ENCODE results near the gene TRIM50. TPM values are rescaled to one million over a fixed set of nuclear protein-coding genes. Genes with fewer than 3 reads are reported as not detected.

Gene TRIM50
- total and polyA plus RNA-seq, 2 of the 4 experiments (the other 2 are of a cell fraction): not detected

- Histone ChIP-seq H4K5ac (ENCODE audit: low read depth, low read length) (no peak overlapping the region), H3K27me3 (ENCODE audit: control insufficient read depth, insufficient read depth, low read length) (peaks cover 12% of the 10 kb centered on the region), H3K79me1 (ENCODE audit: low read depth in 1 of 2, low read length in 2 of 2) (no peaks in the 10 kb centered on the region), H3K4ac (ENCODE audit: low read depth, low read length) (no peak overlapping the region), H2BK120ac (ENCODE audit: low read depth, low read length) (no peak overlapping the region), H2AK5ac (ENCODE audit: low read depth, low read length) (no peak overlapping the region), H3K9ac (ENCODE audit: low read depth, low read length) (no peak overlapping the region), H2BK15ac (ENCODE audit: low read depth, low read length) (no peak overlapping the region), H2BK20ac (ENCODE audit: low read depth, low read length) (no peak overlapping the region), H3K56ac (ENCODE audit: extremely low read depth, insufficient read depth, low read length) (no peak overlapping the region), H3K9me1 (ENCODE audit: insufficient read depth, low read length) (peaks cover 4% of the 10 kb centered on the region; the same call in 1 of the 2 replicates), H3K23ac (ENCODE audit: low read depth, low read length) (no peak overlapping the region), H4K20me1 (ENCODE audit: insufficient read depth, low read length) (no peaks in the 10 kb centered on the region), H3K9me3 (ENCODE audit: control insufficient read depth, insufficient read depth, low read length) (no peaks in the 10 kb centered on the region), H3K36me3 (ENCODE audit: control insufficient read depth, insufficient read depth, low read length) (no peaks in the 10 kb centered on the region), H3K4me3 (ENCODE audit: insufficient read depth, low read depth, low read length) (no peak overlapping the region), H4K91ac (ENCODE audit: insufficient read depth, low read depth, low read length) (no peak overlapping the region), H3K4me2 (ENCODE audit: low read depth, low read length) (no peak overlapping the region), H3K4me1 (ENCODE audit: control insufficient read depth, insufficient read depth, low read length) (peaks cover 4% of the 10 kb centered on the region; the same call in 1 of the 2 replicates), H3K18ac (ENCODE audit: low read depth, low read length) (no peak overlapping the region), H2AK9ac (replicated peaks; ENCODE audit: low read depth, low read length, poor library complexity) (no peak overlapping the region), H2AFZ (replicated peaks; ENCODE audit: low read length, poor library complexity) (no peak overlapping the region), H3K14ac (replicated peaks; ENCODE audit: low read depth, low read length) (no peak overlapping the region), H2BK5ac (ENCODE audit: low read depth, low read length, poor library complexity, severe bottlenecking) (no peak overlapping the region), H4K8ac (ENCODE audit: low read depth in 2 of 2, low read length in 2 of 2) (no peak overlapping the region), H3K27ac (ENCODE audit: insufficient read depth, low read length) (no peak overlapping the region)
- CTCF ChIA-PET: interaction anchor here (1.3 kb wide), 1 partner anchor 13 kb away, joined by 3 read pairs; no protein-coding TSS in a partner anchor
- no peak for DNase-seq
- WGBS, 2 experiments (ENCODE audit: extremely low coverage in 2 of 2, insufficient read length in 1 of 2): 89% methylated on average over 4 of the region's 13 CpGs; no CpG with 5 or more reads in 1 of the 2 experiments
- no peak for ATAC-seq (ENCODE audit: low read depth)
- POLR2A ChIA-PET (ENCODE audit: unreplicated experiment): no interaction called here
- in situ Hi-C loops (cut with MboI; ENCODE audit: low sequenced_read_pairs) (no loop called here), dilution Hi-C loops (cut with HindIII; ENCODE audit: low sequenced_read_pairs, unreplicated experiment) (no loop called here), intact Hi-C loops (cut with micrococcal nuclease) (no loop called here)
- no TSS peak for BruUV-seq (replicated peaks)
- no peak for TF ChIP-seq RCOR1 (IDR thresholded peaks at IDR 0.05; ENCODE audit: insufficient replicate concordance, low read length)
These were observed 32.0 kb upstream of the TRIM50 start for GRCh38 chr7:73359746-73360375.
